Coronary artery (tissue), 2 donors: ENCODE results near the gene REXO5.

Experiments
- DNase-seq: peaks from one replicate; pipeline ENCODE4 v3.0.0-alpha.2; 2017; ENCODE audit warnings: low spot score
- H3K27ac ChIP-seq, 2 donors: fragments of 200-600 bp; sonication (generic); one replicate each; pipeline ENCODE4 v1.5.1; 2016 to 2019
- H3K4me3 ChIP-seq: fragments of 200-600 bp; sonication (generic); 2 replicates; pipeline ENCODE4 v1.5.1; 2016; ENCODE audit warnings: mild to moderate bottlenecking, moderate library complexity
- TF ChIP-seq, protein P1 (sequence below): fragments of 200-600 bp; sonication (generic); IDR thresholded peaks from one replicate; pipeline ENCODE4 v1.5.1; 2019; ENCODE audit warnings: antibody characterized with exemption

Gene REXO5

GRCh38 chr16:20766294-20766693, 40.0 kb upstream of the REXO5 start:
- no peak overlapping the region for H3K4me3 ChIP-seq
- H3K27ac ChIP-seq = no peak overlapping the region
- TF ChIP-seq, protein P1, sequence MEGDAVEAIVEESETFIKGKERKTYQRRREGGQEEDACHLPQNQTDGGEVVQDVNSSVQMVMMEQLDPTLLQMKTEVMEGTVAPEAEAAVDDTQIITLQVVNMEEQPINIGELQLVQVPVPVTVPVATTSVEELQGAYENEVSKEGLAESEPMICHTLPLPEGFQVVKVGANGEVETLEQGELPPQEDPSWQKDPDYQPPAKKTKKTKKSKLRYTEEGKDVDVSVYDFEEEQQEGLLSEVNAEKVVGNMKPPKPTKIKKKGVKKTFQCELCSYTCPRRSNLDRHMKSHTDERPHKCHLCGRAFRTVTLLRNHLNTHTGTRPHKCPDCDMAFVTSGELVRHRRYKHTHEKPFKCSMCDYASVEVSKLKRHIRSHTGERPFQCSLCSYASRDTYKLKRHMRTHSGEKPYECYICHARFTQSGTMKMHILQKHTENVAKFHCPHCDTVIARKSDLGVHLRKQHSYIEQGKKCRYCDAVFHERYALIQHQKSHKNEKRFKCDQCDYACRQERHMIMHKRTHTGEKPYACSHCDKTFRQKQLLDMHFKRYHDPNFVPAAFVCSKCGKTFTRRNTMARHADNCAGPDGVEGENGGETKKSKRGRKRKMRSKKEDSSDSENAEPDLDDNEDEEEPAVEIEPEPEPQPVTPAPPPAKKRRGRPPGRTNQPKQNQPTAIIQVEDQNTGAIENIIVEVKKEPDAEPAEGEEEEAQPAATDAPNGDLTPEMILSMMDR = no peak
- no peak for DNase-seq

DNA sequence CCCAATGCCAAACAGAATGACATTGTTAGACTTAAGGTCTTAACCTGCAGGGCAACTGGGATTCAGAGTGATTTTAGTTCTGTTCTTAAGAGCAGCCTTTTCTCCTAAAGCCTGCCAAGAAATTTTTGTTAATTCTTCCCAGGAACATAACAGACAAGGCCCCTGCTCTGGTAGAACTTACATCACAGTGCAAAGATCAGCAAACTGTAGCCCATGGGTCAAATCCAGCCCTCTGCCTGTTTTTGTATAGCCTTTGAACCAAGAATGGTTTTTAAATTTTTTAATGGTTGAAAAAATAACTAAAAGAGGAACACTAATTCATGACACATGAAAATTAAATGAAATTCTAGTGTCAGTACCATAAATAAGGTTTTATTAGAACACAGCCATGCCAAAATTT, 38.8 kb upstream of the REXO5 start:
- no peak overlapping the region for H3K27ac ChIP-seq
- H3K4me3 ChIP-seq = no peak overlapping the region
- TF ChIP-seq, protein P1 = no peak
- DNase-seq = no peak

DNA sequence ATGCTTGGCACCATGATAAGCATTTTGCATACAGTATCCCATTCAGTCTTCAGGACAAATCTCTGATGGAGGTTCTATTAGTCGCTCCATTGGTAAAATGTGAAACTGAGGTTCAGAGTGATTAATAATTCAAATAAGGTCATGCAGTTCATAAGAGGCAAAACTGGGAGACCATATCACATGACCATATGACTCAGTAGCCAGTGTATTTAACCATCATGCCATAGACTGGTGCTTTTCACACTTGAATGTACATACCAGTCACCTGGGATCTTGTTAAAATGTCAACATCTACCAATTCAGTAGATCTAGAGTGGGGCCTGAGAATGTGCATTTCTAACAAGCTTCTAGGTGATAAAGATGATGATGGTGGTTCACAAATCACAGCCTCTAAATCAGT, 38.2 kb upstream of the REXO5 start:
- TF ChIP-seq, protein P1 = no peak
- no peak overlapping the region for H3K4me3 ChIP-seq
- no peak for DNase-seq
- H3K27ac ChIP-seq = no peak overlapping the region

DNA sequence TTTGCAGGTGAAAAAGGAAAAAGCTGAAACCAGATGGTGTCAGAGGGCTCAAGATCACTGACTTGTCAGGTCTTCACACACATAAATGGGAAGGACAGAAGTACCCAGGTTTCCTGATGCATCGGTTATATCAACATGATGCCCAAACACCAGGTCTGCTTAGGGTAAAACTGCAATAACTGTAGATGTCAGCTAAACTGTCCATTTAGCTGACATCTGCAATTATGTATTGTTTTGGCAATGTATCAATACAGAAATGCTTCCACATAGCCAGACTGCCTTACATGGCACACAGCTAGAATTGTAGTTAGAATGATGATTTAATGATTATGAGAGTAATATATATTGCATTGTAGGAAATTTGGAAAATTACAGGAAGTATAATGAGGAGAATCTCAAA, 37.5 kb upstream of the REXO5 start:
- no peak for DNase-seq
- no peak overlapping the region for H3K4me3 ChIP-seq
- H3K27ac ChIP-seq = no peak overlapping the region
- TF ChIP-seq, protein P1 = no peak

GRCh38 chr16:20773679-20774078, 32.6 kb upstream of the REXO5 start:
- no peak for DNase-seq
- H3K27ac ChIP-seq = no peak overlapping the region
- H3K4me3 ChIP-seq = no peak overlapping the region
- TF ChIP-seq, protein P1 = no peak

GRCh38 chr16:20774703-20775362, 31.5 kb upstream of the REXO5 start:
- DNase-seq = no peak
- Histone ChIP-seq H3K27ac (no peak overlapping the region), H3K4me3 (no peak overlapping the region)
- TF ChIP-seq, protein P1 = no peak

DNA sequence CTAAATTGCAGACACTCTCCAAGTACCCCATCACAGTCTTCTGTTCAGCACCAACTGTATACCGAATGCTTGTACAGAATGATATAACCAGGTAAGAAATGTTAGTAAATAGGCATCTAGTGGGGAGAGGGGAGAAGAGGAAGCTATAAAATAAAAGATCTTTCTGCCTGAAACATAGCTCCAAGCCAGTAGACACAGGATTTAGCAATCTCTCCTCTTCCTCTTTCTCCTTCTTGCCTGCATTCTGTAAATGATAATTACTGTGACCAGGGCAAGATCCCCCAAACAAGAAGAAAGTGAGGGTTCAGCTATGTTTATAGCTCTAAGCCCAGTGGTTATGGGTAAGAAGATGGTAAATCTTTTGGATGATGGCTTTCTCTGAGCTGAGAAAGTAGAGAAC, 24.6 kb upstream of the REXO5 start:
- Histone ChIP-seq H3K27ac (no peak overlapping the region), H3K4me3 (no peak overlapping the region)
- DNase-seq = no peak
- TF ChIP-seq, protein P1 = no peak
